ENCODE data around the gene ADIPOQ. TPM values are rescaled to one million over a fixed set of nuclear protein-coding genes. Genes with fewer than 3 reads are reported as not detected.
"Not testable (repeated sequence)": the region's sequence is repeated elsewhere in the genome, so short reads cannot be mapped to it uniquely, and the experiment has no call there.

ADIPOQ gene
- total and polyA plus RNA-seq, 2 of the 13 experiments (the other 11 are each of a cell fraction or from before 2014, with no cell fraction given) = not detected

DNA sequence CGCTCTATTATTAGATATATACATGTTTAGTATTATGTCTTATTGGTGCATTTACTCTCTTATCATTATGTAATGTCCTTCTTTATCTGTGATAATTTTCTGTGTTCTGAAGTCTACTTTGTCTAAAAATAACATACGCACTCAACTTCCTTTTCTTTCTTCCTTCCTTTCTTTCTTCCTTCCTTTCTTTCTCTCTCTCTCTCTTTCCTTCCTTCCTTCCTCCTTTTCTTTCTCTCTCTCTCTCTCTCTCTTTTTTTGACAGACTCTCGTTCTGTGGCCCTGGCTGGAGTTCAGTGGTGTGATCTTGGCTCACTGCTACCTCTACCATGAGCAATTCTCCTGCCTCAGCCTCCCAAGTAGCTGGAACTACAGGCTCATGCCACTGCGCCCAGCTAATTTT lies 15.2 kb downstream of the ADIPOQ start (continued):
- TF ChIP-seq, protein P1, sequence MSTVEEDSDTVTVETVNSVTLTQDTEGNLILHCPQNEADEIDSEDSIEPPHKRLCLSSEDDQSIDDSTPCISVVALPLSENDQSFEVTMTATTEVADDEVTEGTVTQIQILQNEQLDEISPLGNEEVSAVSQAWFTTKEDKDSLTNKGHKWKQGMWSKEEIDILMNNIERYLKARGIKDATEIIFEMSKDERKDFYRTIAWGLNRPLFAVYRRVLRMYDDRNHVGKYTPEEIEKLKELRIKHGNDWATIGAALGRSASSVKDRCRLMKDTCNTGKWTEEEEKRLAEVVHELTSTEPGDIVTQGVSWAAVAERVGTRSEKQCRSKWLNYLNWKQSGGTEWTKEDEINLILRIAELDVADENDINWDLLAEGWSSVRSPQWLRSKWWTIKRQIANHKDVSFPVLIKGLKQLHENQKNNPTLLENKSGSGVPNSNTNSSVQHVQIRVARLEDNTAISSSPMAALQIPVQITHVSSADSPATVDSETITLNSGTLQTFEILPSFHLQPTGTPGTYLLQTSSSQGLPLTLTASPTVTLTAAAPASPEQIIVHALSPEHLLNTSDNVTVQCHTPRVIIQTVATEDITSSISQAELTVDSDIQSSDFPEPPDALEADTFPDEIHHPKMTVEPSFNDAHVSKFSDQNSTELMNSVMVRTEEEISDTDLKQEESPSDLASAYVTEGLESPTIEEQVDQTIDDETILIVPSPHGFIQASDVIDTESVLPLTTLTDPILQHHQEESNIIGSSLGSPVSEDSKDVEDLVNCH (CRISPR knock-in tag; IDR thresholded peaks at IDR 0.05) = no peak

DNA sequence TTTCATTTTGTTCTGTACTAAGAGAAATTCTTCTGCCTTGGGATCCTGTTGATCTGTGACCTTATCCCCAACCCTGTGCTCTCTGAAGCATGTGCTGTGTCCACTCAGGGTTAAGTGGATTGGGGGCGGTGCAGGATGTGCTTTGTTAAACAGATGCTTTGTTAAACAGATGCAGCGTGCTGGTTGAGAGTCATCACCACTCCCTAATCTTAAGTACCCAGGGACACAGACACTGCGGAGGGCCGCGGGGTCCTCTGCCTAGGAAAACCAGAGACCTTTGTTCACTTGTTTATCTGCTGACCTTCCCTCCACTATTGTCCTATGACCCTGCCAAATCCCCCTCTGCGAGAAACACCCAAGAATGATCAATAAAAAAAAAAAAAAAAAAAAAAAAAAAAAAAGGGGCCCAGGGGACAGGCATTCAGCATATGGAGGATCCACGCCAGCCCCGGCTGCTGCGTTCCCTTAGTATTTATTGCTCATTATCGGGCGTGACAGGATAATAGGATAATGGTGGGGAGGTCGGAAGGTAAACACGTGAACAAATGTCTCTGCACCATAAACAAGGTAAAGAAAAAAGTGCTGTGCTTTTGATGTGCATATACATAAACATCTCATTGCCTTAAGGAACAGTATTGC lies 22.8 kb downstream of the ADIPOQ start:
- H3K9me3 ChIP-seq (ENCODE audit: low read length); H3K4me3 ChIP-seq (replicated peaks in 1 of 3; ENCODE audit: insufficient read depth in 1 of 3, low read depth in 2 of 3, low read length in 3 of 3); H3K9ac ChIP-seq (ENCODE audit: insufficient read depth, low read depth, low read length); FAIRE-seq; H3K36me3 ChIP-seq (replicated peaks in 1 of 2; ENCODE audit: control insufficient read depth in 1 of 2, insufficient read depth in 2 of 2, low read length in 2 of 2); H3K4me2 ChIP-seq (ENCODE audit: low read depth, low read length); H4K20me1 ChIP-seq (ENCODE audit: insufficient read depth, low read length); H2AFZ ChIP-seq (ENCODE audit: low read length); in situ Hi-C loops (cut with HindIII; ENCODE audit: extremely low pct_ligation_motif_present, low pct_unique_long_range_greater_than_20kb); H3K79me2 ChIP-seq (ENCODE audit: insufficient read depth, low read length); ATAC-seq; H3K27ac ChIP-seq (ENCODE audit: extremely low read length, insufficient read depth, low read length); DNase-seq (ENCODE audit: low spot score); intact Hi-C loops (cut with micrococcal nuclease; ENCODE audit: unreplicated experiment); POLR2A ChIA-PET; CTCF ChIA-PET (ENCODE audit: low intra/inter-chr PET ratio, low total read pairs); H3K27me3 ChIP-seq (ENCODE audit: control insufficient read depth in 1 of 2, insufficient read depth in 2 of 2, low read length in 2 of 2); BruUV-seq (replicated peaks): not testable (repeated sequence)
- H3K4me1 ChIP-seq (ENCODE audit: insufficient read depth, low read length) = peaks cover 12% of the 10 kb centered on the region
- WGBS (ENCODE audit: low lambda C conversion rate) = no CpG with 5 or more reads among the region's 13 CpGs

DNA sequence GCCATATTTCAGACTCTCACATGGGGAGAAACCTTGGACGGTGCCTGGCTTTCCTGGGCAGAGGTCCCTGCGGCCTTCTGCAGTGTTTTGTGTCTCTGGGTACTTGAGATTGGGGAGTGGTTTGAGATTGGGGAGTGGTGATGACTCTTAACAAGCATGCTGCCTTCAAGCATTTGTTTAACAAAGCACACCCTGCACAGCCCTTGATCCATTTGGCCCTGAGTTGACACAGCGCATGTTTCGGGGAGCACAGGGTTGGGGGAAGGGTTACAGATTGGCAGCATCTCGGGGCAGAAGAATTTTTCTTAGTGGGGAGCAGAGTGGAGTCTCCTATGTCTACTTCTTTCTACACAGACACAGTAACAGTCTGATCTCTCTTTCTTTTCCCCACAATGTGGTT lies 23.6 kb downstream of the ADIPOQ start:
- H3K9me3 ChIP-seq (ENCODE audit: low read length); H3K36me3 ChIP-seq (replicated peaks in 1 of 2; ENCODE audit: control insufficient read depth in 1 of 2, insufficient read depth in 2 of 2, low read length in 2 of 2); BruUV-seq (replicated peaks); H3K27me3 ChIP-seq (ENCODE audit: control insufficient read depth in 1 of 2, insufficient read depth in 2 of 2, low read length in 2 of 2); POLR2A ChIA-PET; H3K79me2 ChIP-seq (ENCODE audit: insufficient read depth, low read length); H3K4me3 ChIP-seq (replicated peaks in 1 of 3; ENCODE audit: insufficient read depth in 1 of 3, low read depth in 2 of 3, low read length in 3 of 3); DNase-seq (ENCODE audit: low spot score); H3K27ac ChIP-seq (ENCODE audit: extremely low read length, insufficient read depth, low read length); ATAC-seq; intact Hi-C loops (cut with micrococcal nuclease; ENCODE audit: unreplicated experiment); H3K4me2 ChIP-seq (ENCODE audit: low read depth, low read length); CTCF ChIA-PET (ENCODE audit: low intra/inter-chr PET ratio, low total read pairs); H4K20me1 ChIP-seq (ENCODE audit: insufficient read depth, low read length); H3K9ac ChIP-seq (ENCODE audit: insufficient read depth, low read depth, low read length); in situ Hi-C loops (cut with HindIII; ENCODE audit: extremely low pct_ligation_motif_present, low pct_unique_long_range_greater_than_20kb); H2AFZ ChIP-seq (ENCODE audit: low read length); FAIRE-seq: not testable (repeated sequence)
- no CpG with 5 or more reads among the region's 5 CpGs for WGBS (ENCODE audit: low lambda C conversion rate)
- H3K4me1 ChIP-seq (ENCODE audit: insufficient read depth, low read length) = peaks cover 12% of the 10 kb centered on the region
